Stimulated activated CD4-positive, alpha-beta T cell treated with anti-CD3 and anti-CD28 coated beads, Interleukin-12 subunit alpha, Interleukin-12 subunit beta, amount 100 ng/mL, for 24 hours (primary cell): ENCODE measurements around the gene RFK.
"Not testable (repeated sequence)": the region's sequence is repeated elsewhere in the genome, so short reads cannot be mapped to it uniquely, and the experiment has no call there.

Source experiments
- DNase-seq, 2 experiments: peaks; one replicate each; pipeline ENCODE4 v3.0.0-alpha.2; 2020; ENCODE audit warnings: low read depth in 2 of 2

The RFK gene

GRCh38 chr9:76394195-76394959 lies at the start of gene RFK:
TSS of gene RFK (minus strand) at chr9:76394426. CDS start at chr9:76394171, 255 bp downstream.
- peak; percentile 88 to 92 for DNase-seq

DNA sequence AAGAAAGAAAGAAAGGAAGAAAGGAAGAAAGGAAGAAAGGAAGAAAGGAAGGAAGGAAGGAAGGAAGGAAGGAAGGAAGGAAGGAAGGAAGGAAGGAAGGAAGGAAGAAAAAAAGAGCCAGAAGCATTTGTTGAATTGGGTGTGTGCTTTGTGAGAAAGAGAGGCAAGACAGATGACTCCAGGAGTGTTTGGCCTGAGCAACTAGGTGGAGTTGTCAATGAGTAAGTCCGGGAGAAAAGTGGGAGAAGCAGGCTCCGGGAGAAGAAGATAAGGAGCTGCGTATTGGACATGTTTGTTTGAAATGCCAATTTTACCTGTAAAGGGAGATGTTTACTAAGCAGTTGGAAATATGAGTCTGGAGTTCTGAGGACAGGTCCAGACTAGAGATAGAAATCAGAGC lies 49.7 kb upstream of the RFK start:
- no peak for DNase-seq

DNA sequence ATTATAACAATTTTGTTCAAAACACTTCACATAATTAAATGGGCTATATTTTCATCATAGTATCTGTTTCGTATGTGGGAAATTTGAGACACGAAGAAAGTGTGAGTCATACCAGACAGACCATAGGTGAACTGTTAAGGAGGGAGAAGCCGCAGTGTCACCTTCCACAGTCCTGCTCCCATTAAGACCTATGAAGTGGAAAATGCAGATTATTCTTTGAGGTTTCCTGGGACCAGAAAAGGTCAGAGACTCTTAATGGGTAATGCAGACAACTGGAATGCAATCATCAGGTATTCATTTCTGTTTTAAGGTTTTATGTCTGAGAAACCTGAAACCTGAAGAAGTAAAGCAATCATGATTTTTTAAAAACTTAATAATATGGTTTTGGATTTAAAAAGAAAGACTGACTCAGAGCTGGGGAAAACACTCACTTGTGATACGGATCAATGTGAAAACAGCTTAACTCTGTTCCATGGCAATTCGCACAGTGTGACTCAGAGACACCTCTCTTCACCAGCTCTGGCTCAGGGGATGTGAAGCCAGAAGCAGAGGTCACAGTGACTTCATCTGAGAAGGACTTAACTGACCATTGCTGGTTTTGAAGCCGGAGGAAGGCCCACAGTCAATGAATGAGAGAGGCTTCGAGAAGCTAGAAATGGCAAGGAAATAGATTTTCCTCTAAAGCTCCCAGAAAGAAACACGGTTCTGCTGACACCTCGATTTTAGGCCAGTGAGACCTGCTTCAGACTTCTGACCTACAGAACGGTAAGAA lies 47.5 kb upstream of the RFK start:
- DNase-seq = peak in 1 of 2 experiments; percentile 42

DNA sequence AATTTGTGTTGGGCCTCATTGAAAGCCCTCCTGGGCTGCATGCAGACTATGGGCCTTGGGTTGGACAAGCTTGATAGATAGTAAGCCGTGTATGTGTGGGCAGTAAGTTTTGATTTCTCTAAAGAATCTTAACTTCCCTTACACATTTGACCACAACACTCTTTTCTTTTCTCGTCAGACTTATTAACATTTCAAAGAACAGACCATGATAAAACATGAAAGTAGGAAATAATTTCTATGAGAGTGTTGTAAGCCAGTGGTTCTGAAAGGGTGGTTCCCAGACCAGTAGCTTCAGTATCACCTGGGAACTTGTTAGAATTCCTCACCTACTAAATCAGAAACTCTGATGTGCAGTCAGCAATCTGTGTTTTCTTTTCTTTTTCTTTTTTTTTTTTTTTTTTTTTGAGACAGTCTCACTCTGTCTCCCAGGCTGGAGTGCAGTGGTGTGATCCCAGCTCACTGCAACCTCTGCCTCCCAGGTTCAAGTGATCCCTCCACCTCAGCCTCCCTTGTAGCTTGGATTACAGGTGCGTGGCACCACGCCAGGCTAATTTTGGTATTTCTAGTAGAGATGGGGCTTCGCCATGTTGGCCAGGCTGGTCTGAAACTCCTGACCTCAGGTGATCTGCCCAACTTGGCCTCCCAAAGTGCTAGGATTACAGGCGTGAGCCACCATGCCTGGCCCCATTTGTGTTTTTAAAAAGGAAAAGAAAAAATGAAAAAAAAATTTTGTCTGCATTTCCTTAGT lies 44.8 kb upstream of the RFK start:
- DNase-seq = no peak

GRCh38 chr9:76437017-76437699 lies 42.9 kb upstream of the RFK start:
- not testable (repeated sequence) for DNase-seq

DNA sequence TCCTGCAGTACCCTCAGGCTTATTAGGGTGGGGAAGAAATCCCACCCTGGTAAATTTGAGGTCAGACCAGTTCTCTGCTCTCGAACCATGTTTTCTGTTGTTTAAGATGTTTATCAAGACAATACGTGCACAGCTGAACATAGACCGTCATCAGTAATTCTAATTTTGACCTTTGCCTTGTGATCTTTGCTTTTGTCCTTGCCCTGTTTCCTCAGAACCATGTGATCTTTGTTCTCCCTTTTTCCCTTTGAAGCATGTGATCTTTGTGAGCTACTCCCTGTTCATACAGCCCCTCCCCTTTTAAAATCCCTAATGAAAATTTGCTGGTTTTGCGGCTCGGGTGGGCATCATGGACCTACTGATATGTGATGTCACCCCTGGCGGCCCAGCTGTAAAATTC lies 40.7 kb upstream of the RFK start:
- DNase-seq = not testable (repeated sequence)

DNA sequence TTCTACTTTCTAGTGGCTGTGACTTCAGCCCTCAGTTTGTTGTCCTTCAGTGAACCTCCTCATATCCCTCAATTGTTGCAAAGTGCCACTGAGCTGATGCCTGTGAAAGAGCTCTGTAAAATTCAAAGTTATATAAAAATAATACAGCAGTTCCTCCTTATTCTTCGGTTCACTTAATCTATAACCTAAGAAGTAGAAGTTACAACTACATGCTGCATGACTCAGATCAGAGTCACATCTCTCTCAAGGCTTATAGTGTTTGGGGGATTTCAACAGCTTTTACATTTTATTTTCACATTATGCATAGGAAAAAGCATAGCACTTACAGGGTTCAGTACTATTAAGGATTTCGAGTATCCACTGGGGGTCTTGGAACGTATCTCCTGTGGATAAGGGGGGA lies 39.6 kb upstream of the RFK start:
- DNase-seq = no peak

DNA sequence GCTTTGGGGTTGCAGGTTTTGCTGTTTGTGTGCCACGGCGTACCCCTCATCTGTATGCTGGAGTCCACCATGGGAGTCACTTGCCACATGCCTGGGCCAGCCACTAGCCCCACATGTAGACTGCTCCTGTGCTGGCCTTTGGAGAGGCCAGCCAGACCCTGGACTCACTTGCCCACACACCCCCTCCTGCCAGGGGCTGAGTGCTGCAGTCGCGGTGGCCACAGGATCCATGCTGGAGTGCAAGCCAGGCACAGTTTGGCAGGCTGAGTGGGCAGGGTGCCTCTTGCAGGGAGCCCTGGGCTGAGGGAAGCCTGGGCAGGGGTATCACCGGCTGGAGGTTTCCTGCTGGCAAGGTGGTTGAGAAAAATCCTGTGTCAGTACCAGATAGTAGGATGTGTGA lies 39.2 kb upstream of the RFK start:
- no peak for DNase-seq

DNA sequence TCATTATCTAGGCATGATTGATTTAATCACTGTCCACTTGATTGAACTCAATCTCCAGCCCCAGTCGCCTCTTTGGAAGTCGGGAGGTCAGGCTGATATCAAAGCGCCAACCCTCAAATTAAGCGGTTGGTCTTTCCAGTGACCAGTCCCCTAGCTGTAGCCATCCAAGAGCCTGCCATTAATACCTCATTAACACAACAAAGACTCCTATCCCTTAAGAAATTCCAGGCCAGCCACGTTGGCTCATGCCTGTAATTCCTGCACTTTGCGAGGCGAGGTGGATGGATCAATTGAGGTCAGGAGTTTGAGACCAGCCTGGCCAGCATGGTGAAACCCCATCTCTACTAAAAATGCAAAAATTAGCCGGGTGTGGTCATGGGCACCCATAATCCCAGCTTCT lies 37.4 kb upstream of the RFK start:
- DNase-seq = no peak

DNA sequence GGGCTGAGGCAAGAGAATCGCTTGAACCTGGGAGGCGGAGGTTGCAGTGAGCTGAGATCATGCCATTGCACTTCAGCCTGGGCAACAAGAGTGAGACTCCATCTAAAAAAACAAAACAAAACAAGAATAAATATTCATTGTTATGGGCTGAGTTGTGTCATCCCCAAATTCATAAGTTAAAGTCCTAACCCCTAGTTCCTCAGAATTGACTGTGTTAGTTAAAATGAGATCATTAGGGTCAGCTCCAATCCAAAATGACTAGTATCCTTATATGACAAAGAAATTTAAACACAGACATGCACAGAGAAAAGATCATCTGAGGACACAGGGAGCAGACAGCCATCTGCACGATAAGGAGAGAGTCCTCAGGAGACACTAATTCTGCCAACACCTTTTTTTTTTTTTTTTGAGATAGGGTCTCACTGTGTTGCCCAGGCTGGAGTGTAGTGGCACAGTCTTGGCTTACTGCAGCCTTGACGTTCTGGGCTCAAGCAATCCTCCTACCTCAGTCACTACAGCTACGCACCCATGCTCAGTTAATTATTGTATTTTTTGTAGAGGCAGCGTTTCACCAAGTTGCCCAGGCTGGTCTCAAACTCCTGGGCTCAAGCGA lies 32.7 kb upstream of the RFK start:
- DNase-seq = no peak

GRCh38 chr9:76425677-76426453 lies 31.6 kb upstream of the RFK start:
- no peak for DNase-seq

GRCh38 chr9:76424491-76424890 lies 30.3 kb upstream of the RFK start:
- no peak for DNase-seq

DNA sequence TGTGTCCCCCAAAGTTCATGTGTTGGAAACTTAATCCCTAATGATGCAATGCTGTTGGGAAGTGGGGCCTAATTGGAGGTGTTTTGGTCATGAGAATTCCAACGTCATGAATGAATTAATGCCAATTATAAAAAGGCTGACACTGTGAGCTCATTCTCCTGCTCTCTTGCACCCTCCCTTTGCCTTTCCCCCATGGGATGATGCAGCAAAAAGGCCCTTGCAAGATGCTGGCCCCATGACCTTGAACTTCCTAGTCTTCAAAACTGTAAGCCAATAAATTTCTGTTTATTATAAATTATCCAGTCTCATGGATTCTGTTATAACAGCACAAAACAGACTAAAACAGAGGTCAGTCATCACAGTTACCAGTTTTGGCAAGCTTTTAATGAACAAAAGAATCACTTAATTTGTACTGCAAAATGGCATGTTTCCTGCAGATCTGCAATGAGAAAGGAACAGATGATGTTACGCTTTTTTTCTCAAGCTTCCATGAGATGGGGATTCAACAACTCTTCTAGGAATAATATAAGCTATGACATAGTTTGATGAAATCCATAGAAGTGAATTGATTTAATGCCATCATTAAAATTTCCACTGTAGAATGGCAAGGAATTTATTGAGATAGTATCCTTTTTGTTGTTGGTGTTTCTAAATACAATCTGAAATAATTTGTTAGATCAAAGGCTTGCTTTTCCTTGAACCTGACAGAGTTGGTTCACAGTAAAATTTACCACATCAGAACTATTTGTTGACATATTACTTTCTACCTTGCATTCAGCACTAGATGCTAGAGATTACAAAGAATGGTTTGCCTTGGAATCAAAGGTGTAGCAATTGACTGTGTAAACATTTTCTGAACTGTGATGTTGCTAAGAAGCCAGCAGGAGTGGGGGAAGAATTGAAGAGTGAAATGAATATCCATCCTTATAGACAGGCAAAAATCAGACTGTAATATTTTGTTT lies 29.3 kb upstream of the RFK start:
- DNase-seq = no peak

DNA sequence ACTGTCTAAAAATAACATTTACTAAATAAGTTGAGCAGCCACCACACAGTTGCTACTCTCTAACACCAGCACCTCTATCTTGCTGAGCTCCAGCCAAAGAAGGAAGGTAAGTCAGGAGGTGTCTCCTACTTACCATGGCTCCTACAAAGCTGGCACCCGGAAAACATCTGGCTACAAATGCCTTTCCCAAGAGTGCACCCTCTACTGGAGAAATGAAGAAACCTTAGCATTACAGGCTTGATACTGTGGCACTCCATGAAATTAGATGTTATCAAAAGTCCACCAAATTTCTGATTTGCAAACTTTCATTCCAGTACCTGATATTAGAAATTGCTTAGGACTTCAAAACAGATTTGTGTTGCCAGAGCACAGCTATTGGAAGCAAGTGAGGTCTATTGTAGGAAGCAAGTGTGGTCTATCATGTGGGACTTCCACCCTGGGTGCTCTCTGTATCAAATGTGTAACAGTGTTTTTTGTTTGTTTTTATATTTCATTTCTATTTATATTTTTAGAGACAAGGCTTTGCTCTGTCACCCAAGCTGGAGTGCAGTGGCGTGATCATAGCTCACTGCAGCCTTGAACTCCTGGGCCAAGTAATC lies 25.7 kb upstream of the RFK start:
- DNase-seq = no peak

DNA sequence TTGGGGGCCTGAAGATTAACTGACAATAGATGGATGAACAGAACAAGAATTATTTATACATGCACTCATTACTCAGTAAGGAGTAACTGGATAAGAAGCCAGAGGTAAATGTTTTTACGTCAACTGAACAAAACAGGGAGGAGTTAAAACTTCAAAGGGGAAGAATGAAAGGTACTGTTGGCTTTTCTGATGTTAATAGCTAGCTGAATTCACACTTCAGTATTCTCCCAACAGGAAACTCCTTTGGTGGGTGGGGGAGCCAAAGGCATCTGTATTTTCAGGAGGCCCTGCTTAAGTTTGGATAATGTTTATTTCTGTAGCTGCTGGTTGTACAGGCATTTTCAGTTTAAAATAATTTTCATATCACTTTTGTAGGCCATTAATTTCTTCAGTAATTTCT lies 23.2 kb upstream of the RFK start:
- no peak for DNase-seq

DNA sequence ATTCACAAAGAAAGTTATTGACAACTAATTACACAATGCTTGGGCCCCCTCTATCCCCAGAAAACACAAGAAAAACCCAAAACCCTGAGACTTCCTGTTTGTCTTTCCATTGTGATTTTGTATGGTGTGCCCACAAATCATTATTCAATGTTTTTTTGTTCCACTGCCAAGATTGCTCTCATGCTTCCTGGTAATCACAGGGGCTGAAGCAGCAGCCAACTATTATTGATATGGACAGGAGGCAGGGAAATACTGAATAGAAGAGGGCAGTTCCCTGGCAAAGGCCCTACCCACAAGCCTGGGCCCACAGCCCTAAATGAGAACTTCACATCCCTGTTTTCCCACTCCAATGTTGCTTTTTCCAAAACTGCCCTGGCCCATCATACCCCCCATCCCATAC lies 21.5 kb upstream of the RFK start:
- no peak for DNase-seq

- no peak for DNase-seq
These were observed 20.9 kb upstream of the RFK start for GRCh38 chr9:76415154-76415553.

DNA sequence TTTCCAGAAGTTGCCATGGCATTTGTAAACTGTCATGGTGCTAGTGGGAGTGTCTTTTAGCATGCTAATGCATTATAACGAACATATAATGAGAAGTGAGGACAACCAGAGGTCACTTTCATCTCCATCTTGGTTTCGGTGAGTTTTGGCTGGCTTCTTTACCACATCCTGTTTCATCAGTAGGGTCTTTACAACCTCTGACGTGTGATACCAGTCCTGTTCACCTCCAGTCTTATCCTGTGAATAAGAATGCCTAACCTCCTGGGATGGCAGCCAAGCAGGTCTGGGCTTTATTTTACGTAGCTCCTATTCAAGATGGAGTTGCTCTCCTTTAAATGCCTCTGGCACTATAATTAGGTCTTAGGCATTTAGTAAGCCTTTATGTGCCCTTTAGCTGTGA lies 20.4 kb upstream of the RFK start:
- DNase-seq = no peak

DNA sequence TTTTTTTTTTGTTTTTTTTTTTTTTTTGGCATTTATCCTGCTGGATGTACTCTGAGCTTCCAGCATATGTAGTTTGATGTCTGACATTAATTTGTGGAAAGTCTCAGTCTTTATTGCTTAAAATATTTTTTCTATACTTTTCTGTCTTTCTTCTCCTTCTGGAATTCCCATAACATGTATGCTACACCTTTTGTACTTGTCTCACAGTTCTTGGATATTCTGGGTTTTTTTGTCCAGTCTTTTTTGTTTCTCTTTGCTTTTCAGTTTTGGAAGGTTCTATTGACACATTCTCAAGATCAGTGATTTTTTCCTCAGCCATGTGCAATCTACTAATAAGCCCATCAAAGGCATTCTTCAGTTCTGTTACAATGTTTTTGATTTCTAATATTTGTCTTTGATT lies 19.4 kb upstream of the RFK start:
- DNase-seq = no peak
